Omental fat pad (tissue), 4 donors: ENCODE measurements around the gene PLAAT3. TPM values are rescaled to one million over a fixed set of nuclear protein-coding genes. Genes with fewer than 3 reads are reported as not detected.
A peak's percentile ranks its signal among the peaks of the same experiment; 100 is the strongest.
"Not testable (repeated sequence)": the region's sequence is repeated elsewhere in the genome, so short reads cannot be mapped to it uniquely, and the experiment has no call there.

Source experiments
- ATAC-seq: fragments of 150-250 bp; one replicate; pipeline ENCODE4 v1.9.1; 2016; ENCODE audit warnings: mild to moderate bottlenecking, moderate library complexity; ENCODE audit not compliant: low FRiP score
- DNase-seq: peaks from one replicate; pipeline ENCODE4 v3.0.0-alpha.2; 2019; ENCODE audit warnings: low spot score
- total RNA-seq, 4 donors: library from RNA; depleted of rRNA; stranded (reverse); fragments of >200 nt; gene quantifications; one replicate each; pipeline ENCODE4 v1.1.0, GENCODE V29; 2016
- TF ChIP-seq, protein P1 (sequence below), 3 donors: fragments of 450-650 bp; IDR thresholded peaks; one replicate each; pipeline ENCODE4 v1.5.1; 2016 to 2017; ENCODE audit warnings: antibody characterized with exemption in 3 of 3, mild to moderate bottlenecking in 3 of 3, moderate library complexity in 2 of 3

Gene PLAAT3
- total RNA-seq, 4 donors from 2014 or later, result 125 to 616 (median 260) TPM

DNA sequence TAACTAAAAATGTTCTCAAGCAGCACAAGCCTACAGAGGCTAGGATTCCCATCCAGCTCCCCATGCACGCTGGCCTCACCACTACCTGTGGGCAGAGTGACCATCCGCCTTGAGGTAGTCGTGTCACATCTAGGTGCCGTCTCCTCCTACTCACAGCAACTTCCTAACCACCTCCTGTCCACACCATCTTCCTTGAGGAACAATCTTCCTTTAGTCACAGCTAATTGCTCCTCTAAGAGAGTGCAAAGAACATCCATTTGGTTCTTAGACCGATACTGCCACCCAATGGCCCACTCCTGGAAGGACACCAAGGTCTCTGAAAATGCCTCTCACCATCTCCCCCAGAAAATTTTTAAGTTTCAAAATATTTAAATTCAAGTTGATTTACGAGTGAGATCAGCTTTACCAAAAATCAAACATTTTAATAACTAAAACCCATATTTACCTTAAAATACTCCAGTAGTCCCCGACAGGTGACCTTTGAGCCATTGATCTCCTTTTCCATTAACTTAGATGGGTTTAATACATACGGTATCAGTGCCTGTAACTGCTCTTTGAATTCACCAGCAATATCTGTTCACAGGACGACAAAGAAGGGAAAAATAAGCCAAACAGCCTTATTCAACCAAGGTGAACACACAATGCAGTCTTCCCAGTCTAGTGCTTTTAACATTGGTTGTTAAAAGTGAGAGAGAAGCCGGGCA, 21.7 kb upstream of the PLAAT3 start:
- TF ChIP-seq, protein P1, sequence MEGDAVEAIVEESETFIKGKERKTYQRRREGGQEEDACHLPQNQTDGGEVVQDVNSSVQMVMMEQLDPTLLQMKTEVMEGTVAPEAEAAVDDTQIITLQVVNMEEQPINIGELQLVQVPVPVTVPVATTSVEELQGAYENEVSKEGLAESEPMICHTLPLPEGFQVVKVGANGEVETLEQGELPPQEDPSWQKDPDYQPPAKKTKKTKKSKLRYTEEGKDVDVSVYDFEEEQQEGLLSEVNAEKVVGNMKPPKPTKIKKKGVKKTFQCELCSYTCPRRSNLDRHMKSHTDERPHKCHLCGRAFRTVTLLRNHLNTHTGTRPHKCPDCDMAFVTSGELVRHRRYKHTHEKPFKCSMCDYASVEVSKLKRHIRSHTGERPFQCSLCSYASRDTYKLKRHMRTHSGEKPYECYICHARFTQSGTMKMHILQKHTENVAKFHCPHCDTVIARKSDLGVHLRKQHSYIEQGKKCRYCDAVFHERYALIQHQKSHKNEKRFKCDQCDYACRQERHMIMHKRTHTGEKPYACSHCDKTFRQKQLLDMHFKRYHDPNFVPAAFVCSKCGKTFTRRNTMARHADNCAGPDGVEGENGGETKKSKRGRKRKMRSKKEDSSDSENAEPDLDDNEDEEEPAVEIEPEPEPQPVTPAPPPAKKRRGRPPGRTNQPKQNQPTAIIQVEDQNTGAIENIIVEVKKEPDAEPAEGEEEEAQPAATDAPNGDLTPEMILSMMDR (IDR thresholded peaks at IDR 0.05), result peak in 1 of 3 donors; percentile 35
- peak; percentile 85 for ATAC-seq
- no peak for DNase-seq

DNA sequence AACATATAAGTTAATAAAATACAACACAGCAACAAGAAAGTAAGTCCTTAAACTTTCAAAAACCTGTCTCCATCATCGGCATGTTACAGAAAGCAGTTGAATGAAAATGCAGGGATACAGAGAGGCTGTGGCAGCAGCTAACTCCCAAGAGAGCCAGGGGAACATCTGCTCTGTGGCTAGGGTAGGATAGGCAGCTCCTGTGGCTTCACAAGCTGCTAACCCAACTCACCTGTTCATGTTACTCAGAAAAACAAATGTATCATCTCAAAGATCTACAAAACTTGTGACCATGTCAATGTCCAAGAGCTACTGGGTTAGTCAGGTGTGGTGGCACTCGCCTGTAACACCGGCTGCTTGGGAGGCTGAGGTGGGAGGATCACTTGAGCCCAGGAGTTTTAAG, 15.2 kb upstream of the PLAAT3 start:
- ATAC-seq (no peak), DNase-seq (no peak)
- TF ChIP-seq, protein P1 (IDR thresholded peaks at IDR 0.05), result no peak

DNA sequence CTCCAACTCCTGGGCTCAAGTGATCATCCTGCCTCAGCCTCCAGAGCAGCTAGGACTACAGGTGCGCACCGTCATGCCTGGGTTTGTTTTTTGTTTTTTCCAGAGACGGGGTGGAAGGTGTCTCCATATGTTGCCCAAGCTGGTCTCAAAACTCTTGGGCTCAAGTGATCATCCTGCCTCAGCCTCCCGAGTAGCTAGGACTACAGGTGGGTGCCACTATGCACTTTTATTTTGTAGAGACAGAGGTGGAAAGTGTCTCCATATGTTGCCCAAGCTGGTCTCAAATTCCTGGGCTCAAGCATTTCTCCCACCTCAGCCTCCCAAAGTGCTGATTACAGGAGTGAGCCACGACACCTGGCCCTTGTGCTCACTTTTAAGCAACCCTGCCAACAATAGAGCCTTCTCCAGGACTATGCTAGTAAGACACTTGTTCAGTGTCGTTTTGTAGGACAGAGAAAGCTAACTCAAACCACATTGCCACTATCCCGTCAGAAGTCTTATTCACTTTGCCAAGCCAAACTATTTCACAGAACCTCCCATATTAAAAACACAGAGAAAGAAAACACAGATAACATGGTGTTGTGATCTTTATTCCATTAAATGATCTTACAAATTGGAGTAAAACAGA, 9.4 kb upstream of the PLAAT3 start:
- no peak for ATAC-seq
- no peak for DNase-seq
- TF ChIP-seq, protein P1 (IDR thresholded peaks at IDR 0.05), result no peak

DNA sequence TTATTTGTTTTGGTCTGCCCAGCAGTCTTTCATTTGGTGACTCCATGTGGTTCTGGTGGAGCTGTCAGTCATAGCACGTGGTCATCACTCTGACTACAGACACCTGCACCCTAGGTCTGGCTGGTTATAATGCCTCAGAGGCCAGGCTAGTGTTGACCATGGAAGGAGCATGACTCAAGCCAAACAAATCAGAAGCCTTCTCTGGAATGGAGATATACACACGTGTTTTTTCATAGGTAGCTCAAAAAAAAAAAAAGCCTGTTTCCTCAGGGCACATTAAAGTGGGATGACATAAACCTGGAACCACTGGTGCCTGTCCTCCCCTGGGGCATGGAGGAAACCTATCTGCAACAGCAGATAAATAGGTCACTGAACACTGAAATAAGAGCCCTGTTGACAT, 8.1 kb upstream of the PLAAT3 start:
- no peak for DNase-seq
- no peak for ATAC-seq
- TF ChIP-seq, protein P1 (IDR thresholded peaks at IDR 0.05), result no peak

DNA sequence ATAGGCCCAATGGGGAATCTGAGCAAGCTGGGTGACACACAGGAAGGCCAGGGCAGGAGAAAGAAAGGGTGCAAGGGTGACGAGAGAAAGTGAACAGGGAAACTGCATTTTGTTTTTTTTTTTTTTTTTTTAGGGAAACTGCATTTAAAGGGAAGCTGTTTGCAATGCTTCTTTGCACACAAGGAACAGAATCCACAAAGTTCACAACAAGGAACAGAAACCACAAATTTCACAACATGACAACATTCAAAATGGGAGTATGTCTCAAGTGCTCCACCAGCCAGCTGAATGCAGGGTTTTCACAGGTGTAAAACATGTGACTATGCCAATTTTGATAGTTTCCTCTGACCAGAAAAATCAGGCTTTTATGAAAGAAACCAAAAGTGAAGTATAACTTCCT, 6.8 kb upstream of the PLAAT3 start:
- no peak for ATAC-seq
- TF ChIP-seq, protein P1 (IDR thresholded peaks at IDR 0.05), result no peak
- DNase-seq, result no peak

DNA sequence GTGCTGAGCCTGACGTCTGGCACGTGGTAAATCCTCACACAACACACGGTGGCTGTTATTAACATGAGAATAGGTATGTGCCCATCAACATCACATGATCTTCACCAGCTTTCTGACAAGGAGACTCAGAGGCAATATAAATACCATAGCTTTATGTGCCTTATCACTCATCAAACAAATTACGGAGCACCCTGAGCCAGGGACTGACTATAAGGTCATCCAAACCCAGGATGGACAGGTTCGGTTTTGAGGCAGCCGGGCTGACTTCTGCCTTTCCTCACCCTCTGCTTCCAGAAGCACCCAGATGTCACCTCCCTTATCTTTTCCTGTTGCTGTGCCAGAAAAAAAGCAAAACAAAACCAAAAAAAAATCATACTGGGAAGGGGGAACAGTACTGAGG, 5.7 kb upstream of the PLAAT3 start:
- TF ChIP-seq, protein P1 (IDR thresholded peaks at IDR 0.05), result no peak
- ATAC-seq, result no peak
- no peak for DNase-seq

DNA sequence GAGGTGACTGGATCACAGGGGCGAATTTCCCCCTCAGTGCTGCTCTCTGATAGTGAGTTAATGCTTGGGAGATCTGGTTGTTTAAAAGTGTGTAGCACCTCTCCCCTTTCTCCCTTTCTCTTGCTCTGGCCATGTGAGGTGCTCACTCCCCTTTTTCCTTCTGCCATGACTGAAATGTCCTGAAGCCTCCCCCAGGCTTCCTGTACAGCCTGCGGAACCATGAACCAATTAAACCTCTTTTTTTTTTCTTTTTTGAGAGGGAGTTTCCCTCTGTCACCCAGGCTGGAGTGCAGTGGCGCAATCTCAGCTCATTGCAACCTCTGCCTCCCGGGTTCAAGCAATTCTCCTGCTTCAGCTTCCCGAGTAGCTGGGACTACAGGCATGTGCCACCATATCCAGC, 3.5 kb upstream of the PLAAT3 start:
- not testable (repeated sequence) for DNase-seq, ATAC-seq
